ENCODE data around the gene AUTS2. TPM values are rescaled to one million over a fixed set of nuclear protein-coding genes. Genes with fewer than 3 reads are reported as not detected.

AUTS2 gene
- total RNA-seq, 1 donor from 2014 or later, result 94.1 TPM

GRCh38 chr7:69620063-69620462 lies 21.8 kb downstream of the AUTS2 start:
- Mint-ChIP-seq H3K36me3 (peaks cover 3% of the 10 kb centered on the region), H3K27ac (no peak overlapping the region), H3K27me3 (no peaks in the 10 kb centered on the region), H3K9me3 (no peaks in the 10 kb centered on the region), H3K4me1 (ENCODE audit: unreplicated experiment) (peaks cover 72% of the 10 kb centered on the region), H3K4me3 (peak overlapping the region; percentile 18)
- DNase-seq (ENCODE audit: extremely low spot score, unreplicated experiment), result no peak
- TF ChIP-seq, protein P1, sequence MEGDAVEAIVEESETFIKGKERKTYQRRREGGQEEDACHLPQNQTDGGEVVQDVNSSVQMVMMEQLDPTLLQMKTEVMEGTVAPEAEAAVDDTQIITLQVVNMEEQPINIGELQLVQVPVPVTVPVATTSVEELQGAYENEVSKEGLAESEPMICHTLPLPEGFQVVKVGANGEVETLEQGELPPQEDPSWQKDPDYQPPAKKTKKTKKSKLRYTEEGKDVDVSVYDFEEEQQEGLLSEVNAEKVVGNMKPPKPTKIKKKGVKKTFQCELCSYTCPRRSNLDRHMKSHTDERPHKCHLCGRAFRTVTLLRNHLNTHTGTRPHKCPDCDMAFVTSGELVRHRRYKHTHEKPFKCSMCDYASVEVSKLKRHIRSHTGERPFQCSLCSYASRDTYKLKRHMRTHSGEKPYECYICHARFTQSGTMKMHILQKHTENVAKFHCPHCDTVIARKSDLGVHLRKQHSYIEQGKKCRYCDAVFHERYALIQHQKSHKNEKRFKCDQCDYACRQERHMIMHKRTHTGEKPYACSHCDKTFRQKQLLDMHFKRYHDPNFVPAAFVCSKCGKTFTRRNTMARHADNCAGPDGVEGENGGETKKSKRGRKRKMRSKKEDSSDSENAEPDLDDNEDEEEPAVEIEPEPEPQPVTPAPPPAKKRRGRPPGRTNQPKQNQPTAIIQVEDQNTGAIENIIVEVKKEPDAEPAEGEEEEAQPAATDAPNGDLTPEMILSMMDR (conservative IDR thresholded peaks at IDR 0.05), result no peak

- DNase-seq (ENCODE audit: extremely low spot score, unreplicated experiment), result no peak
- Mint-ChIP-seq H3K4me3 (no peak overlapping the region), H3K36me3 (peaks cover 3% of the 10 kb centered on the region), H3K27me3 (no peaks in the 10 kb centered on the region), H3K4me1 (ENCODE audit: unreplicated experiment) (peaks cover 75% of the 10 kb centered on the region), H3K27ac (no peak overlapping the region), H3K9me3 (no peaks in the 10 kb centered on the region)
- TF ChIP-seq, protein P1 (conservative IDR thresholded peaks at IDR 0.05), result no peak
Measured at GRCh38 chr7:69620650-69621049, 22.4 kb downstream of the AUTS2 start.

DNA sequence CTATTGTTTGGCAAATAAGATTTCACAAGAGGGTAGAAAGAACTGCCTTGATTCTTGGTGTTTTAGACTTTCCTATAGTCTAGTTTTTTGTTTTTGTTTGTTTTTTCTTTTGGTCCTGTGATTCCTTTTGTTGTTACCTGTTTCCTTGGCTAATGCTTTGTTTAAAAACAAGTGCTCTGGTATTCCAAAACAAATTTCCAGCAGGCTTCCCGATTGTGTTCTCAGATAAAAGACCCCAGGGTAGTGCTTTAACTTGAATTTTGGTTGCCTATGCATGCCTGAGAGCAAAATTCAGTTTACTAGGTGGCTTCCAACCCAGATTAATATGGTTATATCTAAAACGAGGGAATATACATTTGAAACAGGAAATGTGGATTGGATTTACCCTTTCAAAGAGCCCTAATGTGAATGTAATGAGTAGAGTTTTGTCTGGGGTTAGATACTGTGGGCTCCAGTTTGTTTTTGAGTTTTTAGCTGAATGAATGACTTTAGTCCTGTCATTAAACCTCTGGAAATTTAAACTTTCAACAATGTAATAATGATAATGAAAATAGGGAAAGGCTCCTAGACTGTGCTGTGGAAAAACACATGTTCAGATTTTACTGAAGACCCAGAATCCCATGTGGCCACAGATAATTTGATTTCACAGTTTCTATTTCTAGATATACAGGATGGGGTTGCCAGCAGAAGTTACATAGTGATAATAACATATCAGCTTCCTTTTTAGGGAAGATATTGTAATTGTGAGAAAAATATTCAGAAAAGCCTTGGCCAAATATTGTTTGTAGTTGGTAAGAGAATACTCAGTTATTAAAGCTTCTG lies 23.9 kb downstream of the AUTS2 start:
- no peaks in the 10 kb centered on the region for H3K27me3 Mint-ChIP-seq
- no peak overlapping the region for H3K4me3 Mint-ChIP-seq
- H3K36me3 Mint-ChIP-seq, result peaks cover under 1% of the 10 kb centered on the region
- H3K9me3 Mint-ChIP-seq, result no peaks in the 10 kb centered on the region
- H3K27ac Mint-ChIP-seq, result no peak overlapping the region
- TF ChIP-seq, protein P1 (conservative IDR thresholded peaks at IDR 0.05), result no peak
- H3K4me1 Mint-ChIP-seq (ENCODE audit: unreplicated experiment), result peaks cover 76% of the 10 kb centered on the region
- no peak for DNase-seq (ENCODE audit: extremely low spot score, unreplicated experiment)

GRCh38 chr7:69622960-69623359 lies 24.7 kb downstream of the AUTS2 start:
- DNase-seq (ENCODE audit: extremely low spot score, unreplicated experiment), result no peak
- TF ChIP-seq, protein P1 (conservative IDR thresholded peaks at IDR 0.05), result no peak
- no peaks in the 10 kb centered on the region for H3K27me3 Mint-ChIP-seq
- H3K4me3 Mint-ChIP-seq, result no peak overlapping the region
- H3K4me1 Mint-ChIP-seq (ENCODE audit: unreplicated experiment), result peaks cover 75% of the 10 kb centered on the region
- H3K9me3 Mint-ChIP-seq, result no peaks in the 10 kb centered on the region
- H3K36me3 Mint-ChIP-seq, result no peaks in the 10 kb centered on the region
- H3K27ac Mint-ChIP-seq, result no peak overlapping the region

DNA sequence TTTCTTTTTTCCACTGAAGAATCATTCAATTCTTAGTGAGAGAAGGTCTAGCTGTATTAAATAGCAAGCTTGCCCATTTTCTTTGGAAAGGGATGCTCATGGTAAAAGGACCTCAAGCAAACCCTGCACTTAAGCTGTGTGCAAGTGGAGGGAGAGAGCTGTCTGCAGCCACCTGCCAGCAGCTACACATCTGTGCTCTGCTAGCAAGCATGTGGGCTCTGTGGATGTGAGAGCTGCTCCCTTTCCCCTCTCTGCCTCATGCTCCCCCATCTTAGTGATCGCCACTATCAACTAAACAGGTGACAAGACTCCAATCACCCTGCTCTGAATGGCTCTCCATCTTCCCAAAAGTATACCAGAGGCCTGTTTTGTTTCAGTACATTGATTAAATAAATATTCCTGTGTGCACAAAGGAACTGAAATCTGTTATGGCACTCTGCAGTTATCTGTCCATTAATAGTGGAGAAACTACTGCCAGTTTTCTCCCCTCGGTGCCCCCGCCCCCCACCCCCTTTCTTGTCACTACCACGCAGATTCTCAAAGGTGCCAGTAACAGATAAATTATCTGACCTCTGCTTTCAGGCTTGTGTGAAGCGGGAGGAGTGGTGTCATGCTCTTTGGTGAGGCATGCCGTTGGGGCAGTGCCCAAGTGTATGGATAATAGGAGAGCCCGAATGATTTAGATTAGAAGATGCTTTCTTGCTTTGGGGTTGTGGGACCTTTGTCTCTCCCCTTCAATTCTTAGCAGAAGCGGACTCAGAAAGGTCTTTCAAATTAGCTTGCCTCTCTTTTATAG lies 26.4 kb downstream of the AUTS2 start:
- TF ChIP-seq, protein P1 (conservative IDR thresholded peaks at IDR 0.05), result no peak
- Mint-ChIP-seq H3K27ac (peak overlapping the region; percentile 18), H3K9me3 (no peaks in the 10 kb centered on the region), H3K4me1 (ENCODE audit: unreplicated experiment) (peaks cover 80% of the 10 kb centered on the region), H3K4me3 (no peak overlapping the region), H3K27me3 (no peaks in the 10 kb centered on the region), H3K36me3 (no peaks in the 10 kb centered on the region)
- no peak for DNase-seq (ENCODE audit: extremely low spot score, unreplicated experiment)
